ENCODE results near the gene MAP7D1.

MAP7D1 gene

GRCh38 chr1:36166136-36166535 lies 10.2 kb downstream of the MAP7D1 start:
- no peak for TF ChIP-seq CTCF (IDR thresholded peaks at IDR 0.05; ENCODE audit: borderline replicate concordance, insufficient read depth, low read depth, low read length)

GRCh38 chr1:36166938-36167905 lies 11.3 kb downstream of the MAP7D1 start:
- H3K4me3 ChIP-seq (ENCODE audit: low read depth, low read length), result no peak overlapping the region
- TF ChIP-seq CTCF (IDR thresholded peaks at IDR 0.05; ENCODE audit: borderline replicate concordance, insufficient read depth, low read depth, low read length), result no peak

More at GRCh38 chr1:36166136-36166535, 10.2 kb downstream of the MAP7D1 start:
- H3K4me3 ChIP-seq (ENCODE audit: low read depth, low read length), result no peak overlapping the region

- no peak for TF ChIP-seq CTCF (IDR thresholded peaks at IDR 0.05; ENCODE audit: borderline replicate concordance, insufficient read depth, low read depth, low read length)
- no peak overlapping the region for H3K4me3 ChIP-seq (ENCODE audit: low read depth, low read length)
Observed at GRCh38 chr1:36168514-36168913, 12.6 kb downstream of the MAP7D1 start.

GRCh38 chr1:36170643-36171412 lies 14.9 kb downstream of the MAP7D1 start:
- no peak for TF ChIP-seq CTCF (IDR thresholded peaks at IDR 0.05; ENCODE audit: borderline replicate concordance, insufficient read depth, low read depth, low read length)
- H3K4me3 ChIP-seq (ENCODE audit: low read depth, low read length), result no peak overlapping the region

- H3K4me3 ChIP-seq (ENCODE audit: low read depth, low read length), result no peak overlapping the region
- no peak for TF ChIP-seq CTCF (IDR thresholded peaks at IDR 0.05; ENCODE audit: borderline replicate concordance, insufficient read depth, low read depth, low read length)
Observed at GRCh38 chr1:36172017-36172747, 16.2 kb downstream of the MAP7D1 start.

GRCh38 chr1:36172983-36173382 lies 17.0 kb downstream of the MAP7D1 start:
- TF ChIP-seq CTCF (IDR thresholded peaks at IDR 0.05; ENCODE audit: borderline replicate concordance, insufficient read depth, low read depth, low read length), result no peak
- no peak overlapping the region for H3K4me3 ChIP-seq (ENCODE audit: low read depth, low read length)

All from GM12875 (cell line).